22Rv1 (cell line): ENCODE measurements around the gene ERBB2.

Experiments
- H3K27ac ChIP-seq: fragments of 450-650 bp; 2 replicates; pipeline ENCODE4 v1.5.1; 2017
- CTCF ChIP-seq: fragments of 450-650 bp; IDR thresholded peaks from 2 replicates; pipeline ENCODE4 v1.5.1; 2017; ENCODE audit warnings: mild to moderate bottlenecking
- ZFX ChIP-seq: fragments of 450-650 bp; IDR thresholded peaks from 2 replicates; pipeline ENCODE4 v1.6.1; 2017; ENCODE audit warnings: antibody characterized with exemption, borderline replicate concordance

ERBB2 gene

GRCh38 chr17:39662551-39663339 lies 37.1 kb upstream of the ERBB2 start:
- no peak for TF ChIP-seq ZFX
- TF ChIP-seq CTCF: no peak
- H3K27ac ChIP-seq: peak overlapping the region; percentile 56

- H3K27ac ChIP-seq: peak overlapping the region; percentile 56
Measured at GRCh38 chr17:39663340-39663687, 36.5 kb upstream of the ERBB2 start.

GRCh38 chr17:39663688-39664580 lies 35.9 kb upstream of the ERBB2 start:
- no peak for TF ChIP-seq ZFX
- TF ChIP-seq CTCF: no peak
- H3K27ac ChIP-seq: peak overlapping the region; percentile 56

More at GRCh38 chr17:39663340-39663687, 36.5 kb upstream of the ERBB2 start:
- TF ChIP-seq CTCF (no peak), ZFX (no peak)

- peak within 1 kb of the TSS; percentile 56 for H3K27ac ChIP-seq
- TF ChIP-seq CTCF (no peak), ZFX (no peak)
Measured at GRCh38 chr17:39664581-39665561, 35.0 kb upstream of the ERBB2 start, which contains the start of gene TCAP. Gene TCAP, plus strand, starts transcription at chr17:39665349. Its CDS starts 11 bp downstream, at chr17:39665360.

- TF ChIP-seq CTCF (peak; percentile 35), ZFX (no peak)
Measured at GRCh38 chr17:39665642-39666224, 34.1 kb upstream of the ERBB2 start.

GRCh38 chr17:39666231-39666600 lies 33.6 kb upstream of the ERBB2 start:
- no peak overlapping the region for H3K27ac ChIP-seq
- TF ChIP-seq ZFX (no peak), CTCF (no peak)

More at GRCh38 chr17:39665642-39666224, 34.1 kb upstream of the ERBB2 start:
- no peak overlapping the region for H3K27ac ChIP-seq
